IMR-90 (cell line): ENCODE measurements around the gene BCL6. TPM values are rescaled to one million over a fixed set of nuclear protein-coding genes. Genes with fewer than 3 reads are reported as not detected.

Source experiments
- ATAC-seq: fragments of 200-7000 bp; cut with Tn5 transposase; 2 replicates; pipeline ENCODE4 v1.9.1; 2020; ENCODE audit warnings: low read depth, mild to moderate bottlenecking, moderate library complexity
- BruUV-seq: library from RNA; stranded (reverse); fragments of 400-500 nt; replicated peaks from 2 replicates; lab custom pipeline; 2021; lab: Mats Ljungman, UMichigan
- CTCF ChIA-PET: fragments of 300-600 bp; formaldehyde crosslinking; extraction: SDS; loops from one replicate; lab custom pipeline; 2021; ENCODE audit warnings: antibody characterized with exemption; lab: Yijun Ruan, JAX
- POLR2A ChIA-PET: fragments of 300-600 bp; sonication (Branson Sonifier 250); formaldehyde crosslinking; loops from one replicate; lab custom pipeline; 2022; ENCODE audit warnings: antibody characterized with exemption; ENCODE audit not compliant: unreplicated experiment; lab: Charles Lee
- DNase-seq: peaks from one replicate; pipeline ENCODE4 v3.0.0; 2013
- H2AFZ ChIP-seq: replicated peaks from 2 replicates; pipeline ENCODE3; 2013; ENCODE audit warnings: low read length, mild to moderate bottlenecking; ENCODE audit not compliant: poor library complexity
- H2AK5ac ChIP-seq: 2 replicates; pipeline ENCODE4 v1.6.1; 2013; ENCODE audit warnings: low read depth, low read length, inconsistent platforms
- H2AK9ac ChIP-seq: replicated peaks from 2 replicates; pipeline ENCODE3; 2013; ENCODE audit warnings: mild to moderate bottlenecking, low read depth, low read length, moderate library complexity; ENCODE audit not compliant: poor library complexity
- H2BK120ac ChIP-seq: 2 replicates; pipeline ENCODE4 v1.6.1; 2013; ENCODE audit warnings: low read depth, low read length, inconsistent platforms
- H2BK15ac ChIP-seq: 3 replicates; pipeline ENCODE4 v1.6.1; 2013; ENCODE audit warnings: low read depth, low read length, inconsistent platforms
- H2BK20ac ChIP-seq: 2 replicates; pipeline ENCODE4 v1.6.1; 2013; ENCODE audit warnings: low read depth, mild to moderate bottlenecking, inconsistent platforms, low read length, moderate library complexity
- H2BK5ac ChIP-seq: 2 replicates; pipeline ENCODE4 v1.6.1; 2013; ENCODE audit warnings: mild to moderate bottlenecking, low read depth, low read length, inconsistent platforms; ENCODE audit not compliant: poor library complexity, severe bottlenecking
- H3K14ac ChIP-seq: replicated peaks from 2 replicates; pipeline ENCODE4 v1.6.1; 2013; ENCODE audit warnings: low read depth, low read length, inconsistent platforms
- H3K18ac ChIP-seq: 2 replicates; pipeline ENCODE4 v1.6.1; 2013; ENCODE audit warnings: low read depth, low read length, control low read depth
- H3K23ac ChIP-seq: 2 replicates; pipeline ENCODE4 v1.6.1; 2013; ENCODE audit warnings: low read depth, low read length, inconsistent platforms
- H3K27ac ChIP-seq: 2 replicates; pipeline ENCODE4 v1.5.1; 2013; ENCODE audit warnings: mild to moderate bottlenecking, control low read depth, low read length; ENCODE audit not compliant: insufficient read depth
- H3K27me3 ChIP-seq: 2 replicates; pipeline ENCODE4 v1.6.1; 2013; ENCODE audit warnings: low read length; ENCODE audit not compliant: control insufficient read depth, insufficient read depth
- H3K36me3 ChIP-seq: 2 replicates; pipeline ENCODE4 v1.6.1; 2013; ENCODE audit warnings: low read length, mixed read lengths; ENCODE audit not compliant: control insufficient read depth, insufficient read depth
- H3K4ac ChIP-seq: 2 replicates; pipeline ENCODE4 v1.6.1; 2013; ENCODE audit warnings: low read depth, low read length, inconsistent platforms
- H3K4me1 ChIP-seq: 2 replicates; pipeline ENCODE4 v1.6.1; 2013; ENCODE audit warnings: low read length, mixed read lengths; ENCODE audit not compliant: control insufficient read depth, insufficient read depth
- H3K4me2 ChIP-seq: 2 replicates; pipeline ENCODE4 v1.6.1; 2013; ENCODE audit warnings: low read depth, mild to moderate bottlenecking, control low read depth, low read length, moderate library complexity
- H3K4me3 ChIP-seq: 2 replicates; pipeline ENCODE4 v1.5.1; 2013; ENCODE audit warnings: low read depth, mild to moderate bottlenecking, control low read depth, low read length, moderate library complexity; ENCODE audit not compliant: insufficient read depth
- H3K56ac ChIP-seq: 2 replicates; pipeline ENCODE4 v1.6.1; 2013; ENCODE audit warnings: low read length, inconsistent platforms; ENCODE audit not compliant: insufficient read depth; ENCODE audit errors: extremely low read depth
- H3K79me1 ChIP-seq, 2 experiments: 2 replicates each; pipeline ENCODE4 v1.6.1; 2013; ENCODE audit warnings: low read length in 2 of 2, inconsistent platforms in 1 of 2, low read depth in 1 of 2
- H3K9ac ChIP-seq: 2 replicates; pipeline ENCODE4 v1.6.1; 2013; ENCODE audit warnings: low read depth, low read length, control low read depth
- H3K9me1 ChIP-seq: 2 replicates; pipeline ENCODE4 v1.6.1; 2013; ENCODE audit warnings: low read length, inconsistent platforms; ENCODE audit not compliant: insufficient read depth
- H3K9me3 ChIP-seq: 2 replicates; pipeline ENCODE4 v1.6.1; 2013; ENCODE audit warnings: low read length; ENCODE audit not compliant: control insufficient read depth, insufficient read depth
- H4K20me1 ChIP-seq: 2 replicates; pipeline ENCODE4 v1.6.1; 2013; ENCODE audit warnings: low read length, inconsistent platforms; ENCODE audit not compliant: insufficient read depth
- H4K5ac ChIP-seq: 2 replicates; pipeline ENCODE4 v1.6.1; 2013; ENCODE audit warnings: mild to moderate bottlenecking, low read depth, low read length, control low read depth
- H4K8ac ChIP-seq, 2 experiments: 2 replicates each; pipeline ENCODE4 v1.6.1; 2013; ENCODE audit warnings: low read depth in 2 of 2, low read length in 2 of 2, control low read depth in 1 of 2, inconsistent platforms in 1 of 2
- H4K91ac ChIP-seq: 2 replicates; pipeline ENCODE4 v1.6.1; 2013; ENCODE audit warnings: low read depth, low read length, inconsistent platforms; ENCODE audit not compliant: insufficient read depth
- BHLHE40 ChIP-seq: fragments of 150-350 bp; IDR thresholded peaks from 2 replicates; pipeline ENCODE4 v1.6.1; 2016; ENCODE audit warnings: mild to moderate bottlenecking, low read depth, low read length
- CHD1 ChIP-seq: IDR thresholded peaks from 2 replicates; pipeline ENCODE4 v1.6.1; 2012; ENCODE audit warnings: low read depth, low read length, improper control_type of control experiment
- FOS ChIP-seq: fragments of 150-350 bp; IDR thresholded peaks from 2 replicates; pipeline ENCODE4 v1.6.1; 2016; ENCODE audit warnings: low read depth, low read length
- MAFK ChIP-seq: IDR thresholded peaks from 2 replicates; pipeline ENCODE4 v1.6.1; 2012; ENCODE audit warnings: low read depth, low read length, improper control_type of control experiment
- MAZ ChIP-seq: IDR thresholded peaks from 2 replicates; pipeline ENCODE4 v1.6.1; 2012; ENCODE audit warnings: low read depth, mild to moderate bottlenecking, low read length, improper control_type of control experiment, moderate library complexity, borderline replicate concordance
- POLR2A ChIP-seq: IDR thresholded peaks from 2 replicates; pipeline ENCODE4 v1.6.1; 2012; ENCODE audit warnings: mild to moderate bottlenecking, low read depth, low read length
- RFX5 ChIP-seq: IDR thresholded peaks from 2 replicates; pipeline ENCODE4 v1.8.0; 2012; ENCODE audit warnings: low read depth, mild to moderate bottlenecking, low read length, moderate library complexity
- WGBS, 2 experiments: methylation state at CpG; one replicate each; pipeline versions ENCODE4 v1.1.5 to v1.1.7; 2013; ENCODE audit warnings: missing lambda C conversion rate in 2 of 2; ENCODE audit not compliant: insufficient read length in 1 of 2; ENCODE audit errors: extremely low coverage in 2 of 2; 5-methylcytosine and 5-hydroxymethylcytosine counted together
- dilution Hi-C: fragments of 300-500 bp; cut with HindIII; formaldehyde crosslinking; loops from one replicate; pipeline ENCODE4 v1.14.3; 2018; ENCODE audit warnings: low sequenced_read_pairs; ENCODE audit not compliant: unreplicated experiment
- in situ Hi-C: fragments of 300-500 bp; cut with MboI; formaldehyde crosslinking; loops from 3 replicates; pipeline ENCODE4 v1.14.3; 2019; ENCODE audit warnings: low sequenced_read_pairs, inconsistent platforms, mixed read lengths
- intact Hi-C: fragments of 100-400 bp; cut with micrococcal nuclease; formaldehyde crosslinking; loops from 2 replicates; pipeline ENCODE4 v1.10.0; 2022
- polyA plus RNA-seq, 3 experiments: library from polyadenylated mRNA; depleted of rRNA; stranded (reverse); fragments of >200 nt; gene quantifications; 2 replicates each; pipeline ENCODE4 v1.2.3, GENCODE V29; 2012; ENCODE audit warnings: low replicate concordance in 1 of 3
- total RNA-seq: library from RNA; depleted of rRNA; stranded (reverse); fragments of >200 nt; gene quantifications from 2 replicates; pipeline ENCODE4 v1.2.3, GENCODE V29; 2012
- TF ChIP-seq, protein P1 (sequence below): fragments of 150-350 bp; IDR thresholded peaks from 2 replicates; pipeline ENCODE4 v1.6.1; 2017; ENCODE audit warnings: mild to moderate bottlenecking, antibody characterized with exemption, low read length, low read depth

The BCL6 gene
- total and polyA plus RNA-seq, 2 of the 4 experiments (the other 2 are of a cell fraction), result 19.7 to 22.6 TPM

DNA sequence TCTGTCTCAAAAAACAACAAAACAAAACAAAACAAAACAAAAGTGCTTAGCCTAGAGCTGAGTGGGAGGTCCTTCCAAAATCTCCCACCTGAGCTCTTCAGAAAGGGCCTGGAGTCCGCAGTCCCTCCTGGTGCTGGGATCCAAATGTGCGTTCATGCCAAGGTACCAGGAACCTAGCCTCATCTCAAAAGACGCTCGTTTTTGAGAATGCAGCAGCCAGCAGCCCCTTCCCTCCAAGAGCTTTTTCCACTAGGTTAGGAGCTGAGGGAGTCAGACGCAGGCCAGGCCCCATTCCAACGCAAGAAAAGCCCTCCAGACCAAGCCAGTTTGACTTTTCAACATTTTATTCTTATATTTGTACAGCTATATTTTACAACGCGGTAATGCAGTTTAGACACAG lies 24.2 kb downstream of the BCL6 start:
- intact Hi-C loops, result no loop called here
- Histone ChIP-seq H3K56ac (no peak overlapping the region), H3K4me1 (peaks cover 2% of the 10 kb centered on the region; the same call in 1 of the 2 replicates), H4K20me1 (no peaks in the 10 kb centered on the region; the same call in 1 of the 2 replicates), H3K4me2 (no peak overlapping the region), H3K9ac (no peak overlapping the region), H3K9me1 (peaks cover 5% of the 10 kb centered on the region; the same call in 1 of the 2 replicates), H2BK15ac (no peak overlapping the region), H2AFZ (no peak overlapping the region), H3K27ac (no peak overlapping the region), H3K9me3 (no peaks in the 10 kb centered on the region), H2AK9ac (peak overlapping the region; percentile 50), H3K14ac (no peak overlapping the region), H3K23ac (no peak overlapping the region), H4K91ac (no peak overlapping the region), H3K79me1 (peaks cover 0 to 4% of the 10 kb centered on the region in 2 experiments; a peak in 1 of 4 replicates), H3K36me3 (peaks cover 45% of the 10 kb centered on the region), H3K27me3 (no peaks in the 10 kb centered on the region), H3K4me3 (no peak overlapping the region), H2AK5ac (no peak overlapping the region), H2BK5ac (no peak overlapping the region), H2BK20ac (no peak overlapping the region), H4K5ac (no peak overlapping the region), H3K4ac (no peak overlapping the region), H3K18ac (no peak overlapping the region), H4K8ac (no peak overlapping the region), H2BK120ac (no peak overlapping the region)
- DNase-seq, result no peak
- in situ Hi-C loops, result loop anchor here (25.0 kb wide), 1 partner anchor 1516 kb away; no protein-coding TSS in a partner anchor
- POLR2A ChIA-PET, result no interaction called here
- ATAC-seq, result no peak
- 100% methylated on average over 1 of the region's 8 CpGs; no CpG with 5 or more reads in 1 of the 2 experiments for WGBS, 2 experiments
- dilution Hi-C loops, result no loop called here
- BruUV-seq, result no TSS peak
- CTCF ChIA-PET, result no interaction called here
- no peak for TF ChIP-seq MAZ
- TF ChIP-seq BHLHE40, result no peak
- TF ChIP-seq POLR2A, result no peak
- TF ChIP-seq FOS, result no peak
- TF ChIP-seq MAFK, result no peak
- no peak for TF ChIP-seq RFX5
- TF ChIP-seq CHD1, result no peak
- TF ChIP-seq, protein P1, sequence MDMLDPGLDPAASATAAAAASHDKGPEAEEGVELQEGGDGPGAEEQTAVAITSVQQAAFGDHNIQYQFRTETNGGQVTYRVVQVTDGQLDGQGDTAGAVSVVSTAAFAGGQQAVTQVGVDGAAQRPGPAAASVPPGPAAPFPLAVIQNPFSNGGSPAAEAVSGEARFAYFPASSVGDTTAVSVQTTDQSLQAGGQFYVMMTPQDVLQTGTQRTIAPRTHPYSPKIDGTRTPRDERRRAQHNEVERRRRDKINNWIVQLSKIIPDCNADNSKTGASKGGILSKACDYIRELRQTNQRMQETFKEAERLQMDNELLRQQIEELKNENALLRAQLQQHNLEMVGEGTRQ, result no peak
